Activated CD8-positive, alpha-beta memory T cell treated with anti-CD3 and anti-CD28 coated beads, Interleukin-2, amount 10 ng/mL, durations not matched to agents 7 days and 5 days (primary cell): Measurements from ENCODE around the gene BMX. TPM values are rescaled to one million over a fixed set of nuclear protein-coding genes. Genes with fewer than 3 reads are reported as not detected.
A peak's percentile ranks its signal among the peaks of the same experiment; 100 is the strongest.

ENCODE experiments used
- ATAC-seq: fragments of 150-1000 bp; cut with Tn5 transposase; one replicate; pipeline ENCODE4 v1.10.0; 2021; ENCODE audit warnings: moderate library complexity
- CTCF ChIA-PET: fragments of 350-600 bp; sonication (Branson Sonifier 250); formaldehyde crosslinking; loops from one replicate; lab custom pipeline; 2021; ENCODE audit warnings: antibody characterized with exemption; lab: Charles Lee
- DNase-seq: peaks from one replicate; pipeline ENCODE4 v3.0.0-alpha.2; 2020
- H3K27ac Mint-ChIP-seq: one replicate; pipeline ENCODE4 v1.8.0; 2021; ENCODE audit warnings: mild to moderate bottlenecking, mixed read lengths
- H3K27me3 Mint-ChIP-seq: one replicate; pipeline ENCODE4 v1.8.0; 2021; ENCODE audit warnings: mixed read lengths
- H3K36me3 Mint-ChIP-seq: one replicate; pipeline ENCODE4 v1.8.0; 2021; ENCODE audit warnings: mild to moderate bottlenecking, mixed read lengths
- H3K4me1 Mint-ChIP-seq: one replicate; pipeline ENCODE4 v1.8.0; 2021; ENCODE audit warnings: mixed read lengths
- H3K4me3 Mint-ChIP-seq: one replicate; pipeline ENCODE4 v1.8.0; 2021; ENCODE audit warnings: mild to moderate bottlenecking, moderate library complexity, mixed read lengths
- H3K9me3 Mint-ChIP-seq: one replicate; pipeline ENCODE4 v1.8.0; 2022; ENCODE audit warnings: low read depth, mixed read lengths
- total RNA-seq, 2 experiments: library from RNA; stranded (reverse); gene quantifications; one replicate each; pipeline ENCODE4 v1.2.3, GENCODE V29; 2021

BMX gene
- total RNA-seq, 2 experiments from 2014 or later = not detected

DNA sequence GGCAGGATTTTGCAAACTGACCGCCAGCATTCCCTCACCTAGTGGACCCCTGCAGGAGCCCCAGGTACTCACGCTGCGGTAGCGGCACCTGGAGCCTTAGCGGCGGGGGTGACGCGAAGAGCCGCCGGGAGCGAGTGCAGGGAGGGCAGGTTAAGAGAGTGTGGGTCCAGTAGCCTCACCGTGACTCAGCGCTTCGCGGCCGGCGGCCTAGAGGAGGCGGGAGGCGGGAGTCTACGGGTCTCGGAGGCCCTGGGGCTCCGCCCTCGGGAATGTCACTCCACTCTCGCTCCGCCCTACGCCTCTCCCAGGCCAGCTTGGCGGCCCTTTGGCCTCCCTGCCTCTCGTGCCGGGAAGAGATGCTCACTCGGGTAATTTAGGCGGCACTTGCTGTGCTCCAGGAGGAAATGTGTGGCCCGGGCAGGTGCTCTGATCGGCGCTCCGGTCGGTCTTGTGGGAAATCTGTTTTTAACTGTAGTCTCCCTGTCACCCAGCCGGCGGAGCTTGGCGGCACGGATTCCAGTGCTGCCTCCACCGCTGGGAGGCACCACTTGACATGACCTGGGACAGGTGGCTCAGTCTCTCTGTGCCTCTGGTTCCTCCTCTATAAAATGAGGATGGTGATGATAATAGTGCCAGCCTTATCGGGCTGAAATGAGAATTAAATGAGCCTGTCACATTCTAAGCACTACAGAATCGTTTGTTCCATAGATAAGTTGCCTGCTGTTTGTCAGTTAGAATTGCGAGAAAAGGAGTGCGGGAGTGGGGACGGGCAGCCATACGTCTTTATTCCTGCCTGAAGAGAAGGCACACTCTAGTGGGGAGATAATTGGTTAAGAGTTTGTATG is 7.3 kb upstream of the BMX start, which contains the start of gene PIR:
TSS of gene PIR (minus strand) at position 216 of the 845 bp plus-strand sequence. CDS start 2,076 bp downstream, outside the sequence.
- Mint-ChIP-seq H3K27ac (peak within 1 kb of the TSS; percentile 75), H3K4me1 (peaks cover 17% of the 10 kb centered on the region), H3K4me3 (peak within 1 kb of the TSS; percentile 76), H3K9me3 (no peaks in the 10 kb centered on the region), H3K36me3 (peaks cover 5% of the 10 kb centered on the region), H3K27me3 (peaks cover 6% of the 10 kb centered on the region)
- DNase-seq (peak; percentile 69), ATAC-seq (peak; percentile 98)
- CTCF ChIA-PET = interaction anchor here (0.8 to 2.2 kb wide), 6 partner anchors 9 to 245 kb away, joined by 3 to 5 read pairs (median 4); partner anchors contain the start of gene CA5B

DNA sequence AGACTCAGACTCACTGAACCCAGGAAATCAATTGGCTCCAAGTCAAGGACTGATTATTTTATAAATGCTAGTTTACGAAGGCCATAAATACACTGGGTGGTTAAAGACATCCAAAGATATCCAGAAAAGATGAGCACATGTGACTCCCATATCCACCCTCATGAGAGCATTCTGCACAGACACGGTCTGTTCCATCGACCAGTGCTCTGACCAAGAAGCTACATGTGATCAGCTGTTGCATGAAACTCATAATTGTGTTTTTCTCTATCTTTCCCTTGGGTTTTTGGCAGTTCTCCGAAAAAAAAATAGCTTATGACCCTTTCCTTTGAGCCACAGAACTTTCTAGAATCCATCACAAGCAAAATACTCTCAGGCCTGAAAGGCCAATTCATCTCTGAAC is 4.8 kb upstream of the BMX start:
- ATAC-seq (no peak), DNase-seq (no peak)
- no peaks in the 10 kb centered on the region for H3K9me3 Mint-ChIP-seq
- no peak overlapping the region for H3K4me3 Mint-ChIP-seq
- H3K27ac Mint-ChIP-seq = no peak overlapping the region
- CTCF ChIA-PET = interaction anchor here (0.8 to 1.4 kb wide), 3 partner anchors 24 to 69 kb away, joined by 3 to 5 read pairs (median 4); no protein-coding TSS in a partner anchor
- H3K4me1 Mint-ChIP-seq = peaks cover 17% of the 10 kb centered on the region
- H3K36me3 Mint-ChIP-seq = peaks cover 2% of the 10 kb centered on the region
- H3K27me3 Mint-ChIP-seq = peaks cover 10% of the 10 kb centered on the region

DNA sequence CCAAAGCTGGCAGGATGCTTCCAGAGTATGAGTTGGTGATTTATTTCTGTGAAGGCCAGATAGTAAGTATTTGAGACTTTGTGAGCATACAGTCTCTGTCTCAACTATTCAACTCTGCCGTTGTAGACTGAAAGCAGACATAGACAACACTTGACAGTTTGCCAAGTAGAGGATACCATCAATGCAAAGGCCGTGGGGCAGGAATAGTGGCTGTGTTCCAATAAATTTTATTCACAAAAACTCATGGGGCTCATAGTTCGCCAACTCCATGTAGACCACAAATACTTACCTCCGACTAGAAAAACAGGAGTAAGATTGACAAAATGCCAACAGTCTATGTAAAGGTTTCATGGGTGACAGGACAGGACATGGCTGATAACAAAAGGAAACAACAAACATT is 3.8 kb upstream of the BMX start:
- DNase-seq = no peak
- Mint-ChIP-seq H3K4me1 (peaks cover 17% of the 10 kb centered on the region), H3K4me3 (no peak overlapping the region), H3K36me3 (peaks cover under 1% of the 10 kb centered on the region), H3K27ac (no peak overlapping the region), H3K9me3 (no peaks in the 10 kb centered on the region), H3K27me3 (peaks cover 17% of the 10 kb centered on the region)
- no peak for ATAC-seq
- CTCF ChIA-PET = no interaction called here

DNA sequence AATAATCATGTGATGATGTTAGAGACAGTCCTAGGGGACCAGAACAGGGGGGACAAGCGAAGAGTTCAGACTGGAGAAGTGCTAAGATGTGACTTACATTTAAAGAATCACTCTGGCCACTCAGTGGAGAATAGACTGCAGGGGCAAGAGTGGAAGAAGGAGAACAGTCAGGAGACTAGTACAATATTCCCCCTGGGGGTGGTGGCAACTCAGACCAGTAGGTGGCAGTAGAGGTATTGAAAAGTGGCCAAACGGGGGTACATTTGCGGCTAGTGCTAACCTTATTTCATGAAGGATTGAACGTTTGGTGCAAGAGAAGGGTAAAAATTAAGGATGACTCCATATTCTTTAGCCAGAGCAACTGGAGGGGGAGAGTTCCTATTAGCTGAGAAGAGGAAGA is 2.7 kb upstream of the BMX start:
- Mint-ChIP-seq H3K4me3 (no peak overlapping the region), H3K27ac (no peak overlapping the region), H3K27me3 (peaks cover 23% of the 10 kb centered on the region), H3K4me1 (peaks cover 11% of the 10 kb centered on the region), H3K36me3 (no peaks in the 10 kb centered on the region), H3K9me3 (no peaks in the 10 kb centered on the region)
- peak; percentile 61 for DNase-seq
- CTCF ChIA-PET = no interaction called here
- ATAC-seq = peak; percentile 41

DNA sequence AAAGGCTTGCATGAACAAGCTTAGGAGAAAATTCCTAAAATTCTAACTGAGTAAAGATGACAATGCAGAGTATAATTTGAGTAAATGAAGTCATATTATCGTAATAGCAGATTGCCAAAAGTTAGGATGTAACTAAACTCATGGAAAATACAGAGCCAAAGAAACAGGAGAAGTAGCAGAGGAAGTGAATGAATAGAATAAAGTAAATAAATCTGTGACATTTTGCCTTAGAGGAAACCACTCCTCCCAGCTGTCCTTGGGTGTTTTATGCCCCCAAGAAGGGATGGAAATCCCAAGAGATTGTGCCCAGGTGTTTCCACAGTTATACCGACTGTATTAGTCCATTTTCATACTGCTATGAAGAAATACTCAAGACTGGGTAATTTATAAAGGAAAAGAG is 1.9 kb upstream of the BMX start:
- no peaks in the 10 kb centered on the region for H3K9me3 Mint-ChIP-seq
- H3K4me1 Mint-ChIP-seq = peaks cover 6% of the 10 kb centered on the region
- CTCF ChIA-PET = no interaction called here
- ATAC-seq = no peak
- H3K36me3 Mint-ChIP-seq = no peaks in the 10 kb centered on the region
- no peak for DNase-seq
- H3K4me3 Mint-ChIP-seq = no peak overlapping the region
- H3K27ac Mint-ChIP-seq = no peak overlapping the region
- H3K27me3 Mint-ChIP-seq = peaks cover 23% of the 10 kb centered on the region

DNA sequence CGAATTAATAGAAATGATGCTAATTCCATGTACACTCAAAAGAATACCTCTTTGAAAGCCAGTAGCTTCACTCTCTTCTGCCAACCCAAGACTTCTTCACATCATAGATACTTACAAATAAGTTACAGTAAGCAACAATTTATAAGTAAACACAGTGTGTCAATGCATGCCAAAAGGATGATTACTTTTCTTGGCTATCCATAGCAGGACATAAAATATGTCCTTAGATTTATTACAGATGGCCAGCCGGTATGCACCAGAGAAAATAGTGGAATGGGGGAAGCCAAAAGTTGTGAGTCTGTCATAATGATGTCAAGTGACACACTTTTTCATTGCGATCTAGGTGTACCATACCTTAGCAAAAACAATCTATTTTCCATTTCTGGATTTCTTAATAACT is 631 bp upstream of the BMX start:
- Mint-ChIP-seq H3K4me3 (no peak overlapping the region), H3K36me3 (no peaks in the 10 kb centered on the region), H3K4me1 (peaks cover 4% of the 10 kb centered on the region), H3K27ac (no peak overlapping the region), H3K9me3 (no peaks in the 10 kb centered on the region), H3K27me3 (peaks cover 24% of the 10 kb centered on the region)
- CTCF ChIA-PET = interaction anchor here (1.3 kb wide), 1 partner anchor 148 kb away, joined by 4 read pairs; no protein-coding TSS in a partner anchor
- DNase-seq (no peak), ATAC-seq (no peak)

DNA sequence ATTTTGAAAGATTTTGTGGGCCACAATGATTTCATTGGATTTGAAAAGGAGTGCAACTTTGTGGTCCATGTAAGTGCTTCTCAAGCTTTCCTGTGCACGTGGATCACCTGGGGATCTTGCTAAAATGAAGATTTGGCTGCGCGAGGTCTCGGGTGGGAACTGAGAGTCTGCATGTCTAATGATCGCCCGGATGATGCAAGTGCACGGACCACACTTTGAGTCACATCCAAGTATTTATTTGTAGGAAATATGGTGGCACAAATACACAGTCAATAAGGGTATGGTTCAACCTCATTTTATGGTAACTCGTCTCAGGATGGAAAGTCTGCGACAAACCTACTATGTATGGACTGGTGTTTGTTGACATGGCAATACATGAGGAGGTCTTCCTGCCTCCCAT is 899 bp downstream of the BMX start:
- H3K4me1 Mint-ChIP-seq = peaks cover 4% of the 10 kb centered on the region
- DNase-seq = no peak
- no peak overlapping the region for H3K4me3 Mint-ChIP-seq
- H3K27ac Mint-ChIP-seq = no peak overlapping the region
- peaks cover 26% of the 10 kb centered on the region for H3K27me3 Mint-ChIP-seq
- no peaks in the 10 kb centered on the region for H3K9me3 Mint-ChIP-seq
- no peaks in the 10 kb centered on the region for H3K36me3 Mint-ChIP-seq
- ATAC-seq = no peak
- CTCF ChIA-PET = interaction anchor here (1.3 kb wide), 1 partner anchor 8 kb away, joined by 4 read pairs; the partner anchor contains the start of gene PIR

DNA sequence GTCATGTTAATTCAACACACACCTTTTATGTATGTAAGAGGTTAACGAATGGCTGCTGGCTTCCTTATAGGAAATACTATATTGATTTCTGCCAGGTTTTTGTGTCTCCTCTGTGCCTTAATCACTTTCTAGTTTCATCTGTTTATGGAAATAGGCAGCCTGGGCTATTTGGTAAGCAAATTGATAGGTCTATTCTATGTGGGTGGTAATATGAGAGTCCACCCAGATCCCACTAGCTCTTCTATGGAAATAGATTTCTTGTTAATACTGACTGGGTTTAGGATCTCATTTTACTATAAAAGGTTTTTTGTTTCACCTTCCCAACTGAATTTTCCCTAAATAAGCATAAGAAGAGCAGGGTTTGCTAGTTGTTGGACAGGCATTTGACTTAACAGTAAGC is 4.1 kb downstream of the BMX start:
- H3K27ac Mint-ChIP-seq = no peak overlapping the region
- no peak for ATAC-seq
- H3K36me3 Mint-ChIP-seq = no peaks in the 10 kb centered on the region
- no peaks in the 10 kb centered on the region for H3K9me3 Mint-ChIP-seq
- DNase-seq = no peak
- peaks cover 21% of the 10 kb centered on the region for H3K27me3 Mint-ChIP-seq
- CTCF ChIA-PET = no interaction called here
- no peaks in the 10 kb centered on the region for H3K4me1 Mint-ChIP-seq
- H3K4me3 Mint-ChIP-seq = no peak overlapping the region

DNA sequence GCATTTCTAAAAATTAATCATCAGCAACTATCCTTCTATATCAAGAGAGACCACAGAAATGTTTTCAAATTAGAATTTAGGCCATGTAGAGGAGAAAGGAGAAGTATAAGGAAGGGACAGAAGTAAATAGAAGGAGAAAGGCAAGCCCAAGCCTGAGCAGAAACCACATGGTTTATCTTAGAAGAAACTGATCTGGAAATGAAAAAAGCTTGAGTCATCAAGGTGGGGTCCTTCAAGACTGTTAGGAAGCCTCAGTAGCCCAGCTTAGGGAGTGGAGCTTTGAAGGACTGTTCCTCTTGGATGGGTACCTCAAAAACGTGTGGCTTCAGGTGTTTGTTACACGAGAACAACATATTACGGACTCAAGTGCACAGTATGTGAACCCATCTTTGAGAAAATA is 4.5 kb downstream of the BMX start:
- Mint-ChIP-seq H3K36me3 (no peaks in the 10 kb centered on the region), H3K27me3 (peaks cover 24% of the 10 kb centered on the region)

DNA sequence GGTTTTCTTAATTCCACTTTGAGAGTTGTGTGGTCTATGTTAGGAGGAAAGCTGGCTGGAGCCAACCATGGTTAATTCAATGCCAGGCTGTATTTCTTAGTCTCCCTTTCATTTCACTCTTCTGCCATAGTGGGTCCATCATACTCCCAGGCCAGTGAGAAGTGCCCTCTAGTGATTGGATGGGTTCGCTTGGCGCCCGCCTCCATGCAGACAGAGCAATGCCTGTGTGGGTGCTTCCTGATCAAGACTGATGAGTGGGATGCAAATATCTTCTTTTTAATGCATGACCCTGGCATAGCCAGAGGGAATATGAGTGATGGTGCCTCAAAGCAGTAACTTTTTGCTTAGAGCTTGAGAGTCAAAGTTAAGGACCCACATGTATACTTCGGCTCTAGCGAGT is 6.4 kb downstream of the BMX start:
- Mint-ChIP-seq H3K36me3 (no peaks in the 10 kb centered on the region), H3K4me3 (no peak overlapping the region), H3K9me3 (no peaks in the 10 kb centered on the region), H3K27ac (no peak overlapping the region), H3K4me1 (no peaks in the 10 kb centered on the region), H3K27me3 (peaks cover 13% of the 10 kb centered on the region)
- ATAC-seq (no peak), DNase-seq (no peak)
- CTCF ChIA-PET = interaction anchor here (1.0 kb wide), 1 partner anchor 13 kb away, joined by 3 read pairs; the partner anchor contains the start of gene PIR

More for the DNA sequence above, 4.5 kb downstream of the BMX start:
- Mint-ChIP-seq H3K27ac (no peak overlapping the region), H3K4me1 (no peaks in the 10 kb centered on the region), H3K4me3 (no peak overlapping the region), H3K9me3 (no peaks in the 10 kb centered on the region)
- no peak for DNase-seq
- no peak for ATAC-seq
- CTCF ChIA-PET = no interaction called here

DNA sequence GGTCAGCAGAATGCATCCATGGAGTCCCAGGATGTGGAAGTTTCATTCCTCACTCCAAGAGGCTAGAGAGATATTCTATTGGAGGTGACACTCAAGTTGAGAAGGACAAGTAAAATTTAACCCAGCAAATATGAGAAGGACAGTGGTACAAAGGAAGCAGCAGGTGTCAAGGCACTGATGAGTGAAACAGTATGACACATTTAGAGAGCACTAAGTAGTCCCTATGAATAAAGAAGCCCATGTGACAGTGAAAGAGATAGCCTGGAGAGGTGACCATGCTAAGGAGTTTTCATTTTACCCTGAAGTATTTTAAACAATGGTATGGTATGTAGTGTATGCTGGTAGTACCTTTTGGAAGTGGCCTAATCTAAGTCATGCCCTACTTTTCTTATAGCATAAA is 9.2 kb downstream of the BMX start:
- H3K9me3 Mint-ChIP-seq = no peaks in the 10 kb centered on the region
- H3K4me3 Mint-ChIP-seq = no peak overlapping the region
- CTCF ChIA-PET = no interaction called here
- peaks cover 12% of the 10 kb centered on the region for H3K27me3 Mint-ChIP-seq
- no peak for ATAC-seq
- H3K4me1 Mint-ChIP-seq = no peaks in the 10 kb centered on the region
- no peak overlapping the region for H3K27ac Mint-ChIP-seq
- no peaks in the 10 kb centered on the region for H3K36me3 Mint-ChIP-seq
- no peak for DNase-seq

DNA sequence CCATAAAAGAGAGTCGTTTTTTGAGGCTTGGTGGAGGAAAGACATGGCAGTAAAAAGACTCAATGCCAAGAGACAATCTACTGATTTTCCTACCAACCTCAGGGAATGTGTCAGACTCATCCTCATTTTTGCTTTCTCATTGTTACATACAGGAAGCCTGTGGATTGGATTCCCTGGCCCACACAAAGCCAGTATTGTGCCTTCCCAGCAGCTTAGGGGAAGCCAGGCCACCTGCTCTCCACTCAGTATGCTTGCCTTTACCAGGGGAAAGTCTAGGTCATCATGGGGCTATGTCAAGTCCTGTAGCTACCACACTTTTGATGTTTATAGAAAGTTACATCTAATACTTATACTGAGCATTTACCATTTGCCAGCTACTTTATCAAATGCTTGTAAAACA is 11.0 kb downstream of the BMX start:
- H3K9me3 Mint-ChIP-seq = no peaks in the 10 kb centered on the region
- ATAC-seq = no peak
- peaks cover 9% of the 10 kb centered on the region for H3K27me3 Mint-ChIP-seq
- H3K4me3 Mint-ChIP-seq = no peak overlapping the region
- DNase-seq = no peak
- CTCF ChIA-PET = no interaction called here
- no peak overlapping the region for H3K27ac Mint-ChIP-seq
- H3K4me1 Mint-ChIP-seq = no peaks in the 10 kb centered on the region
- no peaks in the 10 kb centered on the region for H3K36me3 Mint-ChIP-seq

DNA sequence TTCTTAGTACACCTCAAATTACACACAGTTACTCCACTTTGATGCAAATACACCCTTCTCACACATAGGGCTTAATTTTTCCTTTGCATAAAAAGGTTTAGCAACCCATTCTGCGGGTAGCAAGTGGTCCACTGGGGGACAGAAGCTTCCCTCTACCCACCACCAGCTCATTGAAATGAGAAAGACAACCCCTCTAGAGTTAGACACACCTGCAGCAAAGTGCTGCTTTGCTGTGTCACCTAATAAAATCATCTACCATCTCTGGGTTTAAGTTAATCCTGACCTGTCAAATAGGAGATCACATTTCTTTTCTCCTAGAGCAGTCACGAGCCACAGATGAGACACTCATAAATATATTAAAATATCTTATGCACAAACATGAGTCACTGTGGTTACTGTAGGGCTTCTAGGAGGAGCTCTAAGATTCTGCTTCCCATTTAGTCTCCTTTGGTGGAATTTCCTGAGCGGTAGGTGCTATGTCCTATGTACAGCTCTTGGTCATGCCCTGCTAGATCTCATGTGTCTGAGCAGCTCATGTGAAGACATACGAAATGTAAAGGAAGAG is 11.9 kb downstream of the BMX start:
- no peaks in the 10 kb centered on the region for H3K4me1 Mint-ChIP-seq
- ATAC-seq (no peak), DNase-seq (no peak)
- H3K9me3 Mint-ChIP-seq = no peaks in the 10 kb centered on the region
- peaks cover 9% of the 10 kb centered on the region for H3K27me3 Mint-ChIP-seq
- CTCF ChIA-PET = no interaction called here
- no peak overlapping the region for H3K4me3 Mint-ChIP-seq
- H3K36me3 Mint-ChIP-seq = no peaks in the 10 kb centered on the region
- no peak overlapping the region for H3K27ac Mint-ChIP-seq

DNA sequence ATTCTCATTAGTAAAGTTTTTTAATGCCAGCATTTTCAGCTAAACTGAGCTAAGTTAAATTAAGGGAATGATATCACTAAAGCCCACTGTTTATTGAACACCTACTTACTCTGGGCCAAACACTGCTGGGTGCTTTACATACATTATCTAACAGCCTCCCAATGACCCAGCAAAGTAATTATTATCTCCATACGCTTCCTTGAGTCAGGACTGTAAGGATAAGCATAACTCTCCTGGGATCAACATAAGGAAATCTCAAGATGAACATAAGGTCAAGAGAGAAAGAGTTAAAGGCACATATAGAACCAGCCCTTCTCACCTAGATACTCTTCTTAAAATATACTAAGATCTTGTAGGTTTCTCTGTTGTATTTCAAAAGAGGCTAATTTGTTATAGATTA is 13.7 kb downstream of the BMX start:
- H3K4me3 Mint-ChIP-seq = no peak overlapping the region
- peaks cover 9% of the 10 kb centered on the region for H3K27me3 Mint-ChIP-seq
- no peak overlapping the region for H3K27ac Mint-ChIP-seq
- no peaks in the 10 kb centered on the region for H3K4me1 Mint-ChIP-seq
- CTCF ChIA-PET = no interaction called here
- ATAC-seq = no peak
- peaks cover 2% of the 10 kb centered on the region for H3K9me3 Mint-ChIP-seq
- DNase-seq = no peak
- H3K36me3 Mint-ChIP-seq = no peaks in the 10 kb centered on the region
